H4 (cell line): ENCODE results near the gene RNPS1. TPM values are rescaled to one million over a fixed set of nuclear protein-coding genes. Genes with fewer than 3 reads are reported as not detected.

Experiments used
- DNase-seq: peaks from one replicate; pipeline ENCODE4 v3.0.0-alpha.2; 2015; ENCODE audit warnings: low spot score
- total RNA-seq: library from RNA; depleted of rRNA; stranded (reverse); fragments of >200 nt; shearing (Covaris generic); gene quantifications from 2 replicates; pipeline ENCODE4 v1.2.3, GENCODE V29; 2014

The RNPS1 gene
- total RNA-seq, 1 experiment from 2014 or later: 144 TPM

DNA sequence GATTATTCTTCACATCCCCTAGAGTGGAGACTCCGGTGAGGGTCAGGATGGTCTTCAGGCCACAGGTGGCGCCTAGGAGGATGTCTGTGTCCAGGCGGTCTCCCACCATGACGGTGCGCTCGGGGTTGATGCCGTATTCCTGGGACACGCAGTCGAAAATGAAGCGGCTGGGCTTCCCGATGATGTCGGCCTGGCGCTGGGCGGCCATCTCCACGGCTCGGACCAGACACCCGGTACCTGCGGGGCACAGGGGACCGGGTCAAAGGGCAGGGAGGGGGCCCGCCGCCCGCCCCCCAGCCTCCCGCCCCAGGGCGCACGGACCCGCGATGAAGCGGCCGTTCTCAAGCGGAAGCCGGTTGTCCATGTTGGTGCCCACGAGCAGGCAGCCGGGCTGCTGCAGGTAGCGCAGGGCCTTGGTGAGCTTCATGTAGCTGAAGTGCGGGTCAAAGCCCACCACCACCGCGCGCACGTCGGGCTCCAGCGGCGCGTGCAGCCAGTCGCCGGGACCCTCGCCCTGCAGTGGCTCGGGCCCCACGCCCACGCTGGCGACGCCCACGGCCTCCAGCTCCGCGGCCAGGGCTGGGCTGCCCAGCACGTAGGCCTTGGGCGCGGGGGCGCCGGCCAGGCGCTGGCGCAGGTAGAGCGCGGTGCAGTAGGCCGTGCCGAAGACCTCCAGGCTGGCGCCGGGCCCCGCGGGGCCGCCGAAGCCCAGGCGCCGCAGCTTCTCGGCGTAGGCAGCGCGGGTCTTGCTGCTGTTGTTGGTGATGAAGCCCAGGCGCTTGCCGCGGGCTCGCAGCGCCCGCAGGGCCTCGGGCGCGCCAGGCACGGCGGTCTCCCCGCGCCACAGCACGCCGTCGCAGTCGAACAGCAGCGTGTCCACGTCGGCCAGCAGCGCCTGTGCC is 53.9 kb downstream of the RNPS1 start:
- no peak for DNase-seq

DNA sequence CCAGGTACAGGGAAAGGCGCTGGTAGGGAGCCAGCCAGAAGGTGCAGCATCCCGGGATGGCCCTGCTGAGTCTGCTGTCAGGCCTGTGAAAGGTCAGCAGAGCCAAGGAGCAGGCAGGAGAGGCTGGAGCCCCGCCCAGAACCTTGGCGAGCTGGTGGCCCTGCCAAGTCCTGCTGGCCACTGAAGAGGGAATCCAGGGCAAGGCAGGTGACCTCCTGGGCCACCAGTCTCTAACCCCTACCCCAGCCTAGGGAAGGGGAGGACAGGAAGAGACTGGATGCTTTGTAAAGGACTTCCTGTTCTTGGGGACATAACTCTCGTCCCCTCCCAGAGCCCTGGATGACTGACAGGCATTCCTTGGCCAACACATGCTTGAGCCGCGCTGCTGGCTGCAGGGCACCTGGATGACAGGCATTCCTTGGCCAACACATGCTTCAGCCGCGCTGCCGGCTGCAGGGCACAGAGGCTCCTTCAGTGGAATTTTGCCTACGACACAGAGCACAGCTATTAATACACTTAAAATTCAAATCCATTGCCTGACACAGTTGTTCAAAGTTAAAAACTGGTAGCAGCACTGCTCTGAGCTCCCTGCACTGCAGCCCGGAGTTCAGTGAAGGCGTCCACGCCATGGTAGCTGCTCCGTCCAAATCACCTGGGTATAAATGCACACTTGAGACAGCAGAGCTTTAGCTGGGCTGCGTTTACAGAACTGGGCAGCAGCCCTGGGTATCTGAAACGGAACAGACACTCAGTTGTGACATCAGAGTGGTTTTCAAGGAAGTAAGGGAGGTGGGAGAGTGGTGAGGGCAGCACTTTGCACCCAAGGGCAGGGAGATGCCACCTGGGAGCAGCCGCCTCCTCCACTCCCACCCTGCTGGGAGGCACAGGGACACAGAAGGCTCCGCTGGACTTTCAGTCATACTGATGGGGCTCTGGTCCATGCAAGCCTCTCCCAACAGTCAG is 55.3 kb downstream of the RNPS1 start:
- DNase-seq: no peak

DNA sequence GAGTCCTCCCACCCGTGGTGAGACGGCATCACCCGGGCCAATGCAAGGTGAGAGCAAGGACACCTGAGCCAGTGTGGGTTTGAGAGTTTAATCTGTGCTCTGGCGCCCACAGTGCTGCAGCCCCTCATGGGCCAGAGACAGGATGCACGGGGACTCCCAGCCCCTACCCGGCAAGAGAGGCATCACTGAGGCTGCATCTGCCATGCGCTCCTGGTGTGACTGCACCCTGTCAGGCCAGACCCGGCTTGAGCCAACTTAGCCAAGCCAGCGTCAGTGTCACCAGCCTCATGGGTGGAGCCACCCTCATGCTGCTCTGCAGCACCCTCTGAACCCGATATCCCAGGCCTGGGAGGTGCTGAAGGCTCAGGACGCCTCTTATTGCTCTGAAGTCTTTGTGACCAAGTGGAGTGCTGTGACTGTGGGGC is 56.0 kb downstream of the RNPS1 start:
- no peak for DNase-seq

DNA sequence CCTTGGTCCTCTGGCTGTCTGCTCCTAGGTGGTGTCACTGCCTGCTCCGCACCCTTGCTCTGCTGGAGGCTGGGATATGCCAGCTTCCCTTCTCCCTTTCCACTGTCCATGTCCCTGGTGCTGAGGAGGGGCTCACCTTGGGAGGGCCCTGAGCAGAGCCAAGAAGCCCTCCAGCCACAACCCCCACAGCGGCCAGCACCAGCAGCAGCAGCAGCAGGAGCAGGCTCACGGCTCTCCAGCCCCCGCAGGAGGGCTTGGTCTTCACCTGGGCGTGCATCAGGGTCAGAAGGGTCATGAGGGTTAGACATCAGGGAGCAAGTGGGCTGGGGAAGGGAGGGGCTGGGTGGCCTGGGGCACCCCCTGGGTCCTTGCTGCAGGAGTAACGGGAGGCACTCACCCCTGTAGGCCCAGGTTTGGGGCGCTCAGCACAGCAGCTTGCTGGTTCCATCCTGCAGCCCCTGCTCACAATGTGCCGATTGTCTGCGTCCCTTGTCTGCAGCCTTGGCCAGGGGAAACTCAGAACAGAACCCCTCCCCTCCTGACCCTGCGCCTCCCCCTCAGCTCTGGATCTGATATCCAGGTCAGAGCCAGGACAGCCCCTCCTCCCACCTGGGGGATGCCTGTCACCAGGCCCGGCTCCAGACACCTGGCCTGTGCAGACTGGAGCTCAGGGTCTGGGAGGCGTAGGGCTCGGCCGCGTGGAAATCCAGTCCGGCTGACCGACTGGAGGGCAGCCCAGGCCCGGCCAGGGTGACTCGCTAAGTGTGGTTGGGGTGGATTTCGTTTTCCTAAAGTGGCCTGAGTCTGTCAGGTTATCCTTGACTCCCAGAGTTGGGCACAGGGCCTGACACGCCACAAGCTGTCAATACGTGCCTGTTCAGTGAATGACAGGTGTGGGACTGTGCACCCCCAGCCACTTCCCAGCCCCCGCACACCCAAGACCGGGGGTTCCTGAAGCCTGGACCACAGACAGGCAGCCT is 57.2 kb downstream of the RNPS1 start, which contains the start of gene BRICD5:
TSS of gene BRICD5 (minus strand) at position 478 of the 980 bp plus-strand sequence. CDS start at position 448, 30 bp downstream.
- no peak for DNase-seq

DNA sequence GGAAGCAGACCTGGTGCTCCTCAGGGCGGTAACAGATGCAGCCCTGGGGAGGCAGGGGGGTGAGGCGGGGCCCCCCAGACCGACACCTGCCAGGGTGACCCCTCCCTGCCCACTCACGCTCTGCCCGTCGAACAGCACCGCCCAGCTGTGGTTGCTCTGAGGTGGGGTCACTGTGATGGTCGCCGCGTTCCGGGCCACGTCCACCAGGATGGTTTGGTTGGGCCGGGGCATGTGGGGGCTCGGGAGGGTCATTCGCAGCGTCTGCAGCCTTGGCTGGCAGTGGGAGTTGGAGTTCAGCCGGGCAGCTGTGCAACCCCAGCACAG is 58.0 kb downstream of the RNPS1 start:
- no peak for DNase-seq

DNA sequence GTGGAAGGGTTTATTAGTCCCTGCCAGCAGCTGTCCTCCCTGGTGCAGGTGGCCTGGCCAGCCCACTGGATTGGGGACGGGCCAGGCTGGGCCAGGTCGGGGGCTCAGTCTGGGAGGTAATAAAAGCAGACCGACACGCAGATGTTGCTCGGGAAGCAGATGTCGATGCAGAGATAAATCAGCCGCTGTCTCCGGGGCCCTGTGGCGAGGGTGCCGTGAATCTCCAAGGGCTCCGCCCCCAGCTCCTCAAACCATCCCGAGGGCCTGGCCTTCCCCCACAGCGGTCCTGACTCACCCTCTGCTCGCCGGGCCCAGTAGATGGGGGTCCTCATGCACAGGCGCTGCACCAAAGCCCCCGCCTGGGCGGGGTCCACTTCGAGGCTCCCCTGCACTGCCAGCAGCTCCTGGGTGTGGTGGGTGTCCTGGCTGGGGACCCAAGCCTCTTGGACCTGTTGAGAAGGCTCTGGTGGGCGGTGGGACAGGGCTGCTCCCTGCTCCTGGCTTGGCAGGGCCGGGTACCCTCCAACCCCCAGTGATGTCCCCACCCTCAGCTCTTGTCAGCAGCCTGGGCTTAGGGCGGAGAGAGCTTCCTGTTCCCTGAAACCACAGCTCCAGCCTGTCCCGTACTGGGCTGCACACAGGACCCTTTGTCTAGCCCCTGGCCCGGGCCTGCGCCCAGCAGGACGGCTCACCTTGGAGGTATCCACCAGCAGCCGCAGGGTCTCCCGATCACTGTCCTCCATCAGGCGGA is 58.5 kb downstream of the RNPS1 start:
- no peak for DNase-seq

DNA sequence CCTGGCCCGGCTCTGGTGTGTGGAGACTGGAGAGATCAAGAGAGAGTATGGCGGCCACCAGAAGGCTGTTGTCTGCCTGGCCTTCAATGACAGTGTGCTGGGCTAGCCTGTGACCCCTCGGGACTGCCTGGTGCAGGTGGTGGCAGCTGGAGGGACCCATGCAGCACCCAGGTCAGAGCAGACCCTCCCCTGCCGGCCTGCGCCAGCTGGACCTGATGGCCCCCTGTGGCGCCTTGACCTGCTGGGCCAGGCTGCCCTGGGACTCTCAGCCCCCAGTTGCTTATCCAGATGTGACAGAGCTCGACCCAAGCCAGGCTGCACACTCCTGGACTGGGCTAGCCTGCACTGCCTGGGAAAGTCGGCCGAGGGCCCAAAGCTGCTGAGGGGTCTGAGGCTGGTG is 59.2 kb downstream of the RNPS1 start:
- DNase-seq: no peak

DNA sequence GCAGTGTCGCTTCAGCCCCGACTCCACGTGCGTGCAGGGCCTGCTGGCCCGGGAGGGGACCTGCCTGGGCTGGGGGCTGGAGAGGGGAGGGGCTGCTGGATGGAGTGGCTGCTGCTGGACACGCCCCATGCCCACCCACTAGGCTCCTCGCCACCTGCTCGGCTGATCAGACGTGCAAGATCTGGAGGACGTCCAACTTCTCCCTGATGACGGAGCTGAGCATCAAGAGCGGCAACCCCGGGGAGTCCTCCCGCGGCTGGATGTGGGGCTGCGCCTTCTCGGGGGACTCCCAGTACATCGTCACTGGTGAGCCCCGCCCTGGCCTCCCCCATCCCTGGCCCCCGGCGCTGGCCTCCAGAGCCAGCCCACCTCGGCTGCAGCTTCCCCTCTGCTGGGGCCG is 59.6 kb downstream of the RNPS1 start:
- DNase-seq: no peak

DNA sequence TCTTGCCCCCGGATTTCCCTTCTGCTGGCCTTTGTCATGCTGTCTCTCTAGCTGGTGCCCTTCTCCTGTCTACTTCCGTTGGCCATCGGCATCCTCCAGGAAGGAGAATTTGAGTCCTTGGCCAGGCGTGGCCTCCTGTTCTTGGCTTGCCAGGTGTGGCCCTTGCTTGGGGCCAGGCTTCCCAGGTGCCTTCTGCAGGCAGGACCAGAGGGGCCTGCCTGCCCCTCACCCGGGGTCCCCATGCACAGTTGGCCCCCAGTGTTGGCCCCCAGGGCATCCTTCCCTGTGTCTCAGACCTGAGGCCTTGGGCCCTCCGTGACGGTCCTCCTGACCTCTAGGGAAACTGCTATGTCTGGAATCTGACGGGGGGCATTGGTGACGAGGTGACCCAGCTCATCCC is 60.1 kb downstream of the RNPS1 start:
- DNase-seq: no peak

DNA sequence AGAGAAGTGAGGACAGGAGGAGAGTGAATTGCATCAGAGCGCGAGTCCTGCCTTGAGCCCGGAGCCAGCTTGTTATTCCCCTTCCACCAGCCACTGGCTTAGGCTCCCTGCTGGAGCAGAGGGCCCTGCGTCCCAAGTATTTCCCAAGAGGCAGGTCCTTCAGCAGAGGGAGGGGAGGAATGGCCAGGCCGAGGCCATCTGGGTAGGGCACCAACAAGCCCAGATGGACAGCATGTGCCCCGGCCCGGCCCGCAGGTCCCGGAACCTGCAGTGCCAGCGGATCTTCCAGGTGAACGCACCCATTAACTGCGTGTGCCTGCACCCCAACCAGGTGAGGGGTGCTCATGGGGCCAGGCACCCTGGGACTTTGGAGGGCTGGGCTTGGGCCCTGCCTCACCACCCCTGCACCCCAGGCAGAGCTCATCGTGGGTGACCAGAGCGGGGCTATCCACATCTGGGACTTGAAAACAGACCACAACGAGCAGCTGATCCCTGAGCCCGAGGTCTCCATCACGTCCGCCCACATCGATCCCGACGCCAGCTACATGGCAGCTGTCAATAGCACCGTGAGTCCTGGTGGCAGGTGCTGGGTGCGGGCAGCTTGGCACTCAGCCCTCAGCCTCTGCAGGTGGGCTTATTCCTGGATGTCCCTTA is 61.0 kb downstream of the RNPS1 start:
- DNase-seq: no peak

DNA sequence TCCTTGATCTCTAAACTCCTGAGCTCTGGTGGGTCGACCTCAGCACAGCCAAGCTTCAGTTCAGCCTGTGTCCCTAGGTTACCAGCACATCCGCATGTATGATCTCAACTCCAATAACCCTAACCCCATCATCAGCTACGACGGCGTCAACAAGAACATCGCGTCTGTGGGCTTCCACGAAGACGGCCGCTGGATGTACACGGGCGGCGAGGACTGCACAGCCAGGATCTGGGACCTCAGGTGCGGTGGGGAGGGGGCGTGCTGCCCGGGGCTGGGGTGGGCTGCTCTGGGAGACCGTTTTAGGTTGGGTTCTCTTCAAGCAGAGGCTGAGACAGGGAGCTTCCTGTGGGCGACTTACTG is 61.5 kb downstream of the RNPS1 start:
- no peak for DNase-seq

DNA sequence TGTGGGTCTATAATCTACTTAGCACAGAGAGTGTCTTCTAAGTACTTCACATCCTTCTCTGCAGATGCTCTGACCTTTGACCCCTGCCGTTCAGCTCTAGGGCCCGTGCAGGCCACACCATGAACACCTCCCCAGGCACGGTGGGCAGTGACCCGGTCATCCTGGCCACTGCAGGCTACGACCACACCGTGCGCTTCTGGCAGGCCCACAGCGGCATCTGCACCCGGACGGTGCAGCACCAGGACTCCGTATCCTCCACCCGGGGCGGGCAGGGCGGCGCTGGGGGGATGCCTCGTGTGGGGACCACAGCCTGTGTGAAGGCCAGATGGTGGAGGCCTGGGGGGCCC is 62.0 kb downstream of the RNPS1 start:
- no peak for DNase-seq

DNA sequence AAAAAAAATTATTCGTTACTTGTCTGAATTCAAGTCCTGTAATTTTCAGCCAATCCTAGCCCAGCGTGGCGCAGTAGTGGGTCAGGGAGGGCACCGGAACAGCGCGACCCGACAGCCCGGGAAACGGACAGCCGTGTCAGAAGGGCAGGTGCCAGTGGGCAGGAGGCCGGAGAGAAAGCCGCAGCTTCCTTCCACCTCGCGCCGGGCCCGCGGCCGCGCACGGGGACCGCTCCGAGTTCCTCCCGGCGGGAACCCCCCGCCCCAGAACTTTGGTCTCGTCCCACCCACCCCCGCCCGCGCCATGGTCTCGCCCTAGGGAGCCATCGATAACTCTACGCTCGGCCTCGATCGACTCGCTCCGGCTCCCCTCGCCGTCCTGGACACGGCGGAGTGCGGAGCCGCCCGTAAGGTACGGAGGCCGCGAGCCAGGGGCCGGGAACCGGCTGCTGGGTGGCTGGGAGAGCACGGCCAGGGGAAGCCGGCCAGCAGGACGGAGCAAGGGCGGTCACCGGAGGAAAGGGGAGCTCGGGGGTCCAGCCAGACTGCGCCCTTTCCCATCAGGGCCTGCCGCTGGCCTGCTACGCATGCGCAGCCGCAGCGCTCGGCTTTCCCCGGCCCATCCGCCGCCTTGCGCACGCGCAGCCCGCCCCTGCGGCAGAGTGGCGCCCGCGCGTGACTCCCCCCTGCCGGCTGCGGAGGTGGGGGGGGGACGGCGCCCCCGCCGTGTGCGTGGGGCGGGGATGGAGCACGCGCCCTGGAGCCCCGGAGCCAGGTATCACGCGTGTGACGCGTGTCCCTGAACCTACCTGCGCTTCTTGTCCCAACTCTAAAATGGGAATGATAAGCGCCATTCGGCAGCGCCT is 62.6 kb downstream of the RNPS1 start, which contains the start of gene MLST8:
TSS of gene MLST8 (plus strand) at position 351 of the 863 bp plus-strand sequence. CDS start 632 bp downstream, outside the sequence.
- peak; percentile 78 for DNase-seq

DNA sequence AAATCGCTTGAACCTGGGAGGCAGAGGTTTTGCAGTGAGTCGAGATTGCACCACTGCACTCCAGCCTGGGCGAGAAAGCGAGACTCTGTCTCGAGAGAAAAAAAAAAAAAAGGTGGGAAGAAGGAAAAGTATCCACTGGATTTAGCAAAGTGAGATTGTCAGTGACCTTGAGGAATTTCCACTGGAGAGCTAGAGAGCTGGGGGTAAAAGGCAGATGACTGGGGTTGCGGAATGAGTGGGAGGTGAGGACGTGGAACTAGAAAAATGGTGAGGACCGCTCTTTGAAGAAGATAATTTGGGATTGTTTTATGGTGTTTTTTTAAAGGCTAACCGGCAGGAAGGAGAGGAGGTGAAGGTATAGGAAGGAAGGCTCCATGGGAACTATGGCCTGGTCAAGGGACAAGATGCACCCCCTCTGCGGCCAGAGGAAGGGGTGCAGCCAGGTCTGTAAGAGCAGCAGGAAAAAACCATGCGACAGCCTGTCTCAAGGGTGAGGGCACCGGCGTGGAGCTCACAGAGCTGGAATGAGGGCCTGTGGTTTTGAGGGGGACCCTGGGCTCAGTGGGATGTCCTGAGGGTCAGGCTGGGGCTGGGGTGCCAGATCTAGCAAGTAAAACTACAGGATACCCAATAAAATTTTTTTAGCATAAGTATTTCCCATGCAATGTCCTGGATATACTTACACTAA is 63.4 kb downstream of the RNPS1 start:
- no peak for DNase-seq
